HG02973 (cell line): ENCODE data around the gene MTURN.

Experiments
- ATAC-seq: cut with Tn5 transposase; IDR thresholded peaks from one replicate; pipeline ENCODE4 v1.9.1; 2021; ENCODE audit warnings: moderate library complexity; ENCODE audit not compliant: unreplicated experiment

Gene MTURN

DNA sequence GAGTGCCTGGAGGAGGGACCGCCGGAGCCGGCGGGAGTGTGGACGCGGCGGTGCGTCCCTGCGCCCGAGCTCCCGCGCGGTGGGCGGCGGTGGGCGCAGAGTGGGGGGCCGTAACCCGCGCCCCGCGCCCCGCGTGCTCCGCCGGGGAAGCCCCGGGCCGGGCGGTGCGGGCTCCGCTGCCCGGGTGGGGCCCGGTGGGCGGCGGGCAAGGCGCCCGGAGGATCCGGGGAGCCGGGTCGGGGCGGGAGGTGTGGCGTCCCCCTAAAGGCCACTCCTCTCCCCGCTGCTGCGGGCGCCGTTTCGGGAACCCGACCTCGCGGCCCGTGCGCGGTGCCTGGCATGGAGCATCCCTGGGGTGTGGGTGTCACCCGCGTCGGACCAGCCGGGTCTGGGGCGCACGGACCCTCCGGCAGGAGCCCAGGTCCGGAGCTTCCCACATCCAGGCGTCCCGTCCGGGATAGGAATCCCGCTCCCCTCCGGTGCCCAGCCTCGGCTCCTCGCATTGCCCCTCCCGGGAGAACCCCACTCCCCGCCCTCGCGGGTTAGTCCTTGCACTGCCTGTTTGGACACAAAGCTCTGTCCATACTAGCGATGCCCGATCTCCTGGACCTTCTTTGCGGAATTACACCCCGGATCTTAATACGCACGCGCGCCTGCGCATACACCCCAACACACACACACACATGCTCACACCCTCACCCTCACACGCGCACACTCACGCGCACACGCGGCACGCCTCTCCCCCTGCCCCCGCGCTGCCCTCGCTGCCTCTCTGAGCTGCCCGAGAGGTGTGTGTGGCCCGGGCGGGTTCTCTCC, 723 bp downstream of the MTURN start:
- peak; percentile 21 for ATAC-seq

DNA sequence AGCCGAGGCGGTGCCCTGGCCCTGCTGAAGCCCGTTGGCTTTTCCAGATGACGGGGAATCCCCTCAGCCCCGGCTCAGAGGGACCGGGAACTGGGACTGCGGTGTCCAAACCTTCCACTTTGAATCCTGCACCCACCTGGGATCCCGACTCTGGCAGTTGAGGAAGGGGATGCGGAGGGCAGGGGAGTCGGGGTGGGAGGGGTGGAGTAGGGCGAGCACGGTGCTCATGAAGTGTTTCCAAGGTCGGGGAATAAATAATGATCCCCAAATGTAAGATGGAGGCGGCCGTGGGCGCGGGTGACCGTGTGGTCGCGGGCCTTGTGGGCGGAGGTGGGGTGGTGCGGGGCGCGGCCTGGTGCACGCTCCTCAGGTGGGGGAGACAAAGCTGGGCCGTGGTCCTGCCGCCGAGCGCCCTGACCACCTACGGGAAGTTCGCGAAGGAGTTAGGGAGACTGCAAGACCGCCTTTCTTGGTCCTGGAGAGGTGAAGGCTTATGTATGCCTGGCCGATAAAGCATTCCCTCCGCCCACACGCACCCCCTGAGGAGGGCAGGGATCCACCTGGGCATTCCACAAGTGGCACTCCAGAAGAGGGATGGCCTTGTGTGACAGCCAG, 1.4 kb downstream of the MTURN start:
- no peak for ATAC-seq

DNA sequence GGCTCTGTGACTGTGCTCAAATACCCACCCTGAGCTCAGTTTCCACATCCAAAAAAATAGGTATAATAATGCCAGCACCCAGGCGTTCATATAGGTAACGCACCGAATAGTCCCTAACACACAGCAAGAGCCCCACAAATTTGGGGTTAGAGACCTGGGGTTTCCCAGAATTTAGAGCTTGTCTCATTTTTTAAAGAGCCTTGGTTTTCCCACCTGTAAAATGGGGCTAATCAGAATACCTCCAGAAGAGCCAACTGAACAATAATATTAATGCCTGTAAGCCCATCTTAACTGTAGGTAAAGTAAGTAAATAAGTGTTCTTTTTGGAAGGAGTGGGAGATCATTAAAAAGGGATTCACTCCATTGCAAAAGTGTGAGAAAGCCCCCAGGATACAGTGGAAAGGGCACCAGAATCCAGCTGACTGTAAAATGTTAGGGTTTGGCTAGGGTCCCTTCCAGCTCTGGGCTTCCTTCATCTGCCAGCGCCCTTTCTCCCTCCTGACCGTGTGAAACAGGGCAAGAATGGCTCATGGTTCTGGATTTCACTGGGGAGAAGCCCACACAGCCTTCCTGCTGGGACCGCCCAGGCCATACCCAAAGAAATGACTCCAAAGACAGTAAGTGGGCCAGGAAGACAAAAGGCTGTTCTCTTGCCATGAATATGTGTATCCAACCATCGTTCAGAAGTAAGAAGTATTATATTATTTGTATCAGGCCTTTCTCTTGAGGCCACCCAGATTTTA, 2.1 kb downstream of the MTURN start:
- no peak for ATAC-seq

DNA sequence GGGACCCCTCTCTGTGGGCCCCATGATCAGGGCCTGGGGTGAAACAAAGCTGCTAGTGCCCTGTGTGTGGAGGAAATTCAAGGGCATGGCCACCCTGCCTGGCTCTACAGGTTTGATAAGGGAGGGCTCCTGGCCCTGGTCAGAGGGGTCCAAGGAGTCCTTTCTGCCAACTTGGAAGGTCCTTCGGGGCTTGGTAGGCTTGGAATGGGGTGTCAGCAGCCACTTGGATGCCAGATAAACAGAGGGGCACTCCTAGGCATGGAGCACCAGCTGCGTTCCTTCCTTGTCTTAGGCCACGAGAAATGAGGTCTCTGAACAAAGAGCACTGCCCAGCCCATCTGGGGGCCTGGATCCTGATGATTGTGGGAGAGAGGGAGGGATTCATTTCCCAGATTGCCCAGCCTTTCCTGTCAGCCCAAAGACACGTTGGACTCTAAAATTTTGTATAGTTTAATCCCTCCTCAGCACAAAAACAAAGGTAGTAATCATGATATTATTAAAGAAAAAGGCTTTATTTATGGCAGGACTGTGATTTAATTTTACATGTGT, 5.1 kb downstream of the MTURN start:
- ATAC-seq, result no peak

DNA sequence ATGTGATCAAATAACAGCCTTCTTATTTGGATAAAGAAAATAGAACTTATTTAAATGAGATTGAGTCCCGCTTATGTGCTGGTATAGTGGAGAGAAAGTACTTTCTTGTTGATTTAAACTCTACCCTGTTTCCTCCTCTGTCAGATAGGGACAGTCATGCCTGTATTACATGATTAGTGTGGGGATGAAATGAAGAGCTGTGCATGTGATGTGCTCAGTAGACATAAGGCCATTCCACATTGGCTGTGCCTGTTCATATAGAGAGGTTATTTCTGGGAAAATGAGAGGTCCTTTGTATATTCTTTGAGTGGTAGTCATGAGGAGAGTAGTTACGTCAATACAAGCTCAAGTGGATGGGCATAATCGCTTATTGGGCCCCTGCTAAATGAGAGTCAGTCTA, 5.7 kb downstream of the MTURN start:
- ATAC-seq, result no peak

DNA sequence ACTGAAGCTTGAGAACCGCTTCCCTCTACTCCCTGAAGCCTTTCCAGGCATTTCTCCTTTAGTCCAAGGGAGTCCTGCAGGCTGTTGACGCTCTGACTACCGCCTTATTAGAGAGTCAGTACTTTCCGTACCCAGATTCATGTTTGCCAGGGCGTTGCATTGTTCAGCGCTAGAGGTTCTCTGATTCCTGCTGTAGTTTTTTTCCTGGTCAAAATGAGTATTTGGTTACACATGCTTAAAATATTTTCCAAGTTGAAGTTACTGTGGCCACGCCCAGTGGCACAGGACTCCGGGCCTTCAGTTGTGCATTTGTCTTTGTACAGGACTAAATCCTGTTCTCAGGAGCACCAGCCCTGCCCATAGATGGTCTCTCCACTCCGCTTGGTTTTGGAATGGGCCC, 7.9 kb downstream of the MTURN start:
- ATAC-seq, result no peak

DNA sequence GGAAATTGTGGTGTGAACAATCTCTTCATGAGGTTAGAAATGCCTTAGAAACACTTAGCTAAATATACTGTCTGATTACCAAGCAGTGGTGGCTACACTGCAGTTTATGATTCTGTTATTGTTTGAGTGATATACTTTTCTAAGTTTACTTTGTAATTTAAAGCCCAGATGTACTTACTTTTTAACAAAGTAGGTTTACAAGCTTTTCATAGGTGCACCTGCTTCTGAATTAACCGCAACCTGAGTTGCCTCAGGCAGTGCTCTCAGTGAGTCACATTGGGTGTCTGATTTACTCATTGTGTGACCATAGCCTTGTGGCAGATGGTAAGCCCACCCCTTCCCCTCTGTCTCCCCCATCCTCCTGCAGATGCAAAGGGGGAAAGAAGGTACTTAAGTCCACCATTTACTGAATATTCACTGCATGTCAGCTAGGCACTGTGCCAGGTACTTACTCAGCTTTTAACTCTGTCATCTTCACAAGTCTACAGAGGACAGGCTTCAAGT, 9.0 kb downstream of the MTURN start:
- ATAC-seq, result no peak

DNA sequence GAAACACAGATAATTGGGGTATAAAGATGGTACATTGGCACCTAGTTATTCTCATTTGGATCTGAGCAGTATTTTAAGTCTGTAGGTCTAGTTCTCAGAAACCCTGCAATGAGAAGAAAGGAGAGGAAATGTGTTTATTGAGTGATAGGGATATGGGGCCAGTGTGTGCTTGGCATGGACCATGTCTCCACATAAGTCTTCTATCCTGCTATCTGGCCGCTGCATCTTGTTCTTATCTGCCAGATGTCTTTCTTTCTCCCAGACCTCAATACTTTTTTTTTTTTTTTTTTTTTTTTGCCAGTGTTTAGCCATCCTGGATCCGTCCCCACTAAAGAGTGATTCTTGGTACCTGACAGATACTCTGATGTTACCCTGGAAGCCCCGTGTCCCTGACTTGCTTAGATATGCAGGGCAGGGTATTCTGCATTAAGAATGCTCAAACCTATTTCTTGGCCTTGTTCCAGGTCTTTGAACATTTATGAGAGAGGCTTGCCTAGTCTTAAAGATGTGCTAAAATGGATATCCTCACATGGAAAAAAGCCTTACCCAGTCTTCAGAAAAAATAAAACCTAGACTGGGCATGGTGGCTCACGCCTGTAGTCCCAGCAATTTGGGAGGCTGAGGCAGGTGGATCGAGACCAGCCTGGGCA, 10.0 kb downstream of the MTURN start:
- no peak for ATAC-seq

DNA sequence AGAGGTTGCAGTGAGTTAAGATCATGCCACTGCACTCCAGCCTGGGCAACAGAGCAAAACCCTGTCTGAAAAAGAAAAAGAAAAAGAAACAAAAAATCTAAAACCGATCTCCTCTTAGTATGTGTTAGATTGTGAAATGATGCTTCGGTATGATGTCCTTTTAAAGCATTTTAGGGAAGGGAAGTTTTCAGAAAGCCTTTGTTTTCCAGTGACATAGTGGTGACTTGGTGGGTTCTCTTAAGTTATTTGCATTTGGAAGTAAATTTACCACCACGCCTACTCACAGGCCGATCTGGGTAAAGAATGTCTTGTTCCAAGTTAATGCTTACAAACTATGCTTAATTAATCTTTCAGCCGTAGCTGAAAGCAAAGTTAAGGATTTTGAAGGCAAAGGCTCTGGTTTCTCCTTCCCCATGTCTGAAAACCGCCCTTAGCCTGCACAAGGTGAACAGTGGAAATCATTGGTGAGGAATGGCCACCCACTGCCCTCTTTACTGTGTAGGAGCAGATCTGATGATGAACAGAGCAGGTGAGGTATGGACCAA, 10.7 kb downstream of the MTURN start:
- ATAC-seq, result no peak

DNA sequence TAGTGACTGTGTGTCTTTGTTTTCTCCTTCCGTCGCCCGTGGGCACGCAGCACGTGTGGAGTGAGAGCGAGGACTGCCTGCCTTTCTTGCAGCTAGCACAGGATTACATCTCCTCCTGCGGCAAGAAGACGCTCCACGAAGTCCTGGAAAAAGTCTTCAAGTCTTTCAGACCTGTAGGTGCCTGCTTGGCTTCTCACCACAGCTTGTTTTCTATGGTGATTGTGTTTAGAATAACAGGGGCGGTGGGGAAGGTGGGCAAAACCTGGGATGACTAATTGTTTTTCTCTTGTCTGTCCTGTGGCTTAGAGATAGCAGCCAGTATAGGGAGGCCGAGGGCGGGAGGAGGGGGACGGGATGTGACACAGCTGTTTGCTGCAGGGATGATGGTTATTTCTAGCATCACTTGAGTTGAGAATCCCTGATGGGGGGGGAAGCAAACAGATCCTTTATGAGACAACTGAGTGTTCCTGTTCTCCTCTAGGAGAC, 11.4 kb downstream of the MTURN start:
- no peak for ATAC-seq

DNA sequence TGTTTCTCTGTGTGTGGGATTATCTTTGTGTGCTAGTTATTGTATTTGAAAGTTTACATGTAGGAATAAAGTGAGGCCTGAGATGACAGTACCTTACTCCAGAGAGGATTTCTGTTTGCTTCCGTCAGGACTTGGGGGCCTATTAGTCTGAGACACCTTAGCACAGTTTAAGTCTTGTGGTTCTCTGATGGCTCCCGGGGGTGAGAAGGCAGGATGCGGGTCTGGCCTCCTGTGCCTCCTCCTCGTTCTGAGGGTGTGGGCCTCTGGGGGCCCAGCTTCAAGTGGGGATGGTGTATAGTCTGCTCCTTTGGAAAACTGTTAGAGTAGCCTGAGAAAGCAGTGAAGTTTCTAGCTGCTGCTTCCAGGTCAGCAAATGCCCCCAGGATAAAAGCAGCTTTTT, 12.4 kb downstream of the MTURN start:
- ATAC-seq, result no peak

DNA sequence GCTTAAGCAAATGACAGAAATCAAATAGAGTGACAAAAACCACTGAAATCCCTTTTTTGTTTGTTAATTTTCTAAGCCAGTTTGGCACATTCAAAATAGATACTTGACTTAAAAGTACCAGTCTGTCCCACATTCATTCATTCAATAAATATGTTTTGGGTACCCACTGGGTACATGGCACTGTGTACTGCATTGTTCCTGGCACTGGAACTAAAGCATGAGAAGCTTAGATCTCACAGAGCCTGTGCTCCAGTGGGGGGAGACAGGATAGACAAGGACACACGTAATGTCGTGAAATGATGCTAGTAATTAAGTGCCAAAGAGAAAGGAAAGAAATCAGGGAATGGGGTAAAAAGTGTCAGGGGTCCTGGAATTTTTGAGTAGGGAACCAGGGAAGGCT, 13.0 kb downstream of the MTURN start:
- ATAC-seq, result no peak

DNA sequence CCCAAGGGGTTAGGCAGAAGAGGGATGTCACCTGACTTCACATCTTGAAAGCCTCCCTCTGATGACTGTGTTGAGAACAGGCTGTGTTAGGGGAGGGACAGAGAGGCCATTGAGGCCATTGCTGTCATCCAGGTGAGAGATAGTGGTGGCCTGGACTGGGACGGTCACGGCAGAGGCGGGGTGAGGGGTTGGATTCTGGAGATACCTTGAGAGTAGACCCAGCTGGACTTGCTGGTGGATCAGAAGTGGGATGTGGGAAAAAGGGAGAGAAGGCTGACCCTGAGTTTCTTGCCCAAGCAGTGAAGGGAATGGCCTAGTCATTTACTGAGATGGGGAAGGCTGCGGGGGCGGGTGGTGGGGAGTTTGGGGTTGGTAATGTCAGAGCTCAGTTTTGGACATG, 13.6 kb downstream of the MTURN start:
- no peak for ATAC-seq

DNA sequence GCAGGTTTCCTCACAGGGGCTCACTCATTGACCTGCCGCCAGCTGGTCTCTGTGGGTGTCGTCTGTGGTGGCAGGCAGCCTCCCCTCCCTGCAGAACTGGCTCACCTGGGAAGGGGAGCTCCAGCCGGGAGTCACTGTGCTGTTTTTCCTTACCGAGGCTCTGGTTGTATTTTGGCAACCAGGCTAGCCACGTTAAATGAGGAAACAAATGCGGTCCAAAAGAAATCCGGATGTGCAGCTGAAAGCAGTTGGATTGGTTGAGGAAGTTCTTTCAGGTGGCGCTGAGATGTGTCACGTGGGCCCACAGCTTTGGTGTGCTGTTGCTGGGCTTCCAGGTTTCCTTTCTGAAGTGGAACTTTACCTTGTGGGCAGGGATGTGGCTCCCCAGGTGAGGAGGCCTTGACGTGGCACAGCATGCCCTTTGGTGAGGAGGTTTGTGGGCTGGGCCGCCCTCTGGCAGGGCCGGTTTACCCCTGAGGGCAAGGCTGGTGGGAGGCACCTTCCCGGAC, 14.2 kb downstream of the MTURN start:
- no peak for ATAC-seq

DNA sequence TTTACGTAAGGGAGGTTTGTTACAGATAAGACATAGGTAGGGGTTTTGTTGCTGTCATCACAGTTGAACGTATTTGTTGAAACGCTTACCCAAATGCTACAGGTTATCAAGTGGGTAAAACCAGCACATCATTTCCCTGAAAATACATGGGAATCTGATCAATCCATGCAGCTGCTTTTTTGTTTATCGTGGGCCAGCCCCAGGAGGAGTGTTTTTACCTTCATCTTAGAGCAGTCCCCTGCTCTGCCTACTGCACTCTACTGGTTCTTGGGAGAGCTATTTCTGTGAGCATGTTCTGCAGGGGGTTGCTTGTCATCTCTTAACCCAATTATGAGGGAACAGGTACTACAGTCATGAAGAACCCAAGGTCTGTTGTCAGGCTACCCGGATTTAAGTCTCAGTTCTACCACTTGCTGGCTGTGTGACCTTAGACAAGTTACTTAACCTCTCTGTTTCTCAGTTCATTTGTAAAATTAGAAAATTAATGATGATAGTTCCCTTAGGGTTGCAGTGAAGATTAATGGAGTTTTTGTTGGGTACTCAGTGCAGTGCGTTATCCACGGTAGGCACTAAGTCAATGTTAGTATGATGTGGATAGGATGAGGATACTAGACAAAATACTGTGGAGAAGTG, 15.0 kb downstream of the MTURN start:
- no peak for ATAC-seq

DNA sequence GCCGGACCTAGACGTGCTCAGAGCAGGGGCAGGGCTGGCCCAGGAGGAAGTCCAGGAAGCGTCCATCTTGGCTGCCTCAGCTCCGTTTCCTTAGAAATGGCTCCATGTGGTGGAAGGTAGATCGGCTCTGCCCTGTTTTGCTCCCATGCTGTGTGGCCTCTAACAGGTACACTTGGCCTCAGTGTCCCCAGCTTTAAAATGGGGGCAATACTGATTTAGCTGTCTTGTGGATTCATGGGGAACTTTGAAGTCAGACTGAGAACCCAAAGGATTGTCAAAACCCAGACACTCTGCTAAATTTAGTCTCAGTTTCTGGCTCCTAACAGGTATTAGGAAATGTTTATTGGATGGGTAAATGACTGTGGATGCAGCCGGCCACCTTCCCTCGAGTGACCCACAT, 15.9 kb downstream of the MTURN start:
- ATAC-seq, result no peak

DNA sequence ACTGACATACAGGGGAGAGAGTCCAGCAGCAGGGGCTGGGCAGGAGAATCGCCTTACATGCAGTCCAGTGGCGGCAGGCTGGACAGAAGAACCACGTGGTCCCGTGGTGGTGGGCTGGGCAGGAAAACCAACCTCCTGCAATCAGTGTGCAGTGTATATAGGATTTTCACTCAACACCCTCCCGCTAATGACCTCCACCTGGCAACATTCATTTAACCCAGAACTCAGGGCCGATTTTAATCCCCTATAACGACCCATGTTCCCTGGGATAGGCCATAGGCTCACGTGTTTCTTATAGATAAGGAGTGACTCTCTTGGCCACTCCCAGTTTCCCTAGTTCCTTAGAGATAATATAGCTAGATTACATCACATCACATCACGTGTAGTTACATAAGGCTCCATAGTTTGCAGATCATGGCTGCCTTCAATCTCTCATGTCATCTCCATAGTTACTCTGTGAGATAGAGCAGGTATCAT, 19.4 kb downstream of the MTURN start:
- no peak for ATAC-seq

DNA sequence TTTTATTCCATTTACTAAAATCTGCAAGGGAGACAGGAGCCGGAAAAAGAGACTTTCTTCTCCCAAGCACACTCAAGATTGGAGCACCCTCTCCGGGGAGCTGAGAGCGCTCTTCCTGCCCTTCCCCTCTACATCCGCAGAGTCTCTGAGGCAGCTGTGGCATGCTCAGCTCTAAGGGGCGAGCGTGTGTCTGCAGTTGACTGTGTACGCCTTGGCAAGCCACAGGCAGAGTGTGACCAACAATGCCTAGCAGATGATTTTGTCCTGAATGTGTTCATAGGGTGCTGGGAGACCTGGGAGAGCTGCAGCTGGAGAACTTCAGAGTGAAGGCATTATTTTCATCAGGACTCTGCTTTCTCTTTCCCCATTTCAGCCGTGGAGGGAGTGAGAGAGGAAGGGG, 20.7 kb downstream of the MTURN start:
- ATAC-seq, result no peak

DNA sequence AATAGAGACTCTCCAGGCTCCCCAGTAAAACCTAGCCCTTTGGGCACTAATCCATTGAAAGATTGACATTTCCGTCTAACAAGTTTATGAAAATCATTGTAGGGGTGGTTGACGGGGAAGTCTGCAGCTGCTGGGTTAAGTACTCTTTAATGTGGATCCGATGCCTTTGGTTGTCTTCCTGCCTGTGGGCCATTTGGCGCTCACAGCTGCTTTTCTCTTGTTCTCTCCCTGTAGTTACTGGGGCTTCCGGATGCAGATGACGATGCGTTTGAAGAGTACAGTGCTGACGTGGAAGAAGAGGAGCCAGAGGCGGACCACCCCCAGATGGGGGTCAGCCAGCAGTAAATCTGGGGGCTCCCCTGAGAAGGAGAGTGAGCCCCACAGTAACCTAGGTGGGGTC, 22.4 kb downstream of the MTURN start:
- no peak for ATAC-seq

DNA sequence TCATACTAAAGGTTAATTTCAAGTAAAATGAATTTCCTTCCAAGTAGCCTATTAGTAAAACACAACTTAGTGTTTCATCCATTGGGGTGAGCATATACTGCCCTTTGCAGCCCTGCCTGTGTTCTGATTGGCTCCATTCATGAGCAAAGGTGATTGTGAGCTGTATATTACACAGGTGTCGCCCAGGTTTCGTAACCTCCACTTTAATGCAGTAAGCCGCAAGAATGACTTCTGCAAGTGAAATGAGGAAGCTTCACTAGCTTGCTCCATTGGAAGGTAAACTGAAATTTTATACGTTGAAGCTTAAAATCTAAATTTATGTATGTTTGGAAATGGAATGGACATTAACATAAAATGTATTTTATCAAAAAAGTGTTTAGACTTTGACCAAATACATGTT, 24.4 kb downstream of the MTURN start:
- no peak for ATAC-seq
